Measurements from ENCODE around the gene DDO.

DNA sequence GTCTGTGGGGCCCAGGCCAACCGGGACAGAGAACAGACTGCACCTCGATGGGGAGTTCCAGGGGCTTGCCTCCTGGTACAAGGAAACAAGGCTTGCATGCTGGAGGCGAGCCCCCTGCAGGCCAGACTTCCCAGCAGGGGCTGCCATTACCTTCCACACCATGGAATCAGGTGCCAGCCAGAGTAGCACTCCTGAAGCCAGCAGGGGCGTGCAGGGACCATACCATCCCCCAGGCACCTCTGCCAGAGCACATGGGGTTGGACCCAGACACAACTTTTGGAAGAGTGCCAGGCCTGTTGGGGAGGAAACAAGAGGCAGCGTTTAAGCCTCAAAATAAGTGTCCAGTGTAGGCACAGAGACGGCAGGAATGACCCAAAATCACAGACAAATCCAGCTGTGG, 6.5 kb downstream of the DDO start:
- TF ChIP-seq EZH2 (IDR thresholded peaks at IDR 0.05; ENCODE audit: insufficient read depth, poor library complexity, severe bottlenecking), result no peak
- no peak for TF ChIP-seq EZH2phosphoT487 (IDR thresholded peaks at IDR 0.05; ENCODE audit: insufficient read depth, low read depth)

All from GM23248 (cell line).